Choroid plexus epithelial cell (primary cell): ENCODE data around the gene TRPM6.
"Not testable (repeated sequence)": the region's sequence is repeated elsewhere in the genome, so short reads cannot be mapped to it uniquely, and the experiment has no call there.

Experiments
- DNase-seq: peaks from one replicate; pipeline ENCODE4 v3.0.0-alpha.2; 2010; ENCODE audit warnings: low read depth
- H3K4me3 ChIP-seq: 2 replicates; pipeline ENCODE4 v1.5.1; 2011; ENCODE audit warnings: low read depth, mild to moderate bottlenecking, control low read depth, low read length, moderate library complexity
- CTCF ChIP-seq: conservative IDR thresholded peaks from 2 replicates; pipeline ENCODE4 v1.5.1; 2011; ENCODE audit warnings: low read depth, mild to moderate bottlenecking, control low read depth, inconsistent platforms, low read length, moderate library complexity

TRPM6 gene

GRCh38 chr9:74907085-74907484 lies 19.4 kb upstream of the TRPM6 start:
- TF ChIP-seq CTCF, result no peak
- no peak for DNase-seq
- H3K4me3 ChIP-seq, result no peak overlapping the region

- H3K4me3 ChIP-seq, result no peak overlapping the region
- DNase-seq, result no peak
- TF ChIP-seq CTCF, result no peak
Observed at GRCh38 chr9:74901001-74901400, 13.3 kb upstream of the TRPM6 start.

- H3K4me3 ChIP-seq, DNase-seq: not testable (repeated sequence)
Observed at GRCh38 chr9:74888449-74888848, 728 bp upstream of the TRPM6 start.

GRCh38 chr9:74887981-74888370 lies 255 bp upstream of the TRPM6 start:
- peak; percentile 3 for DNase-seq
- no peak for TF ChIP-seq CTCF
- H3K4me3 ChIP-seq, result no peak overlapping the region

- DNase-seq, result no peak
- no peak overlapping the region for H3K4me3 ChIP-seq
- no peak for TF ChIP-seq CTCF
Observed at GRCh38 chr9:74876382-74876949, 11.3 kb downstream of the TRPM6 start.

- no peak for TF ChIP-seq CTCF
Observed at GRCh38 chr9:74875656-74876055, 12.1 kb downstream of the TRPM6 start.

GRCh38 chr9:74874220-74874619 lies 13.5 kb downstream of the TRPM6 start:
- TF ChIP-seq CTCF, result no peak
- DNase-seq, result no peak
- H3K4me3 ChIP-seq, result no peak overlapping the region

More at GRCh38 chr9:74875656-74876055, 12.1 kb downstream of the TRPM6 start:
- DNase-seq, result no peak
- no peak overlapping the region for H3K4me3 ChIP-seq
